ENCODE measurements around the gene NCOR2. TPM values are rescaled to one million over a fixed set of nuclear protein-coding genes. Genes with fewer than 3 reads are reported as not detected.

The NCOR2 gene
- total RNA-seq, 4 donors from 2014 or later: 72.1 to 460 (median 119) TPM

- Histone ChIP-seq H3K4me1 (peaks cover 41 to 78% (median 57%) of the 10 kb centered on the region in 4 donors), H3K9me3 (no peaks in the 10 kb centered on the region), H3K4me3 (no peak overlapping the region), H3K27ac (peak overlapping the region; percentile 68 to 77 (median 74)), H3K27me3 (no peaks in the 10 kb centered on the region), H3K36me3 (no peaks in the 10 kb centered on the region)
- in situ Hi-C loops (cut with MboI; ENCODE audit: low pct_ligation_motif_present in 1 of 4, low pct_unique_long_range_greater_than_20kb in 1 of 4, low sequenced_read_pairs in 3 of 4): no loop called here
- TF ChIP-seq POLR2AphosphoS5 (IDR thresholded peaks at IDR 0.05) (no peak), POLR2A (IDR thresholded peaks at IDR 0.05) (no peak), CTCF (IDR thresholded peaks at IDR 0.05) (no peak), EP300 (IDR thresholded peaks at IDR 0.05; ENCODE audit: low read depth) (no peak)
- WGBS, 2 donors (ENCODE audit: low coverage in 1 of 2): 59 to 60% methylated on average over 2 to 10 of the region's 11 CpGs
- intact Hi-C loops (cut with DNase I; ENCODE audit: low total_unique reads): loop anchor here (5.0 kb wide), 1 partner anchor 33 kb away; no protein-coding TSS in a partner anchor
- no peak for DNase-seq
These were observed 17.0 kb downstream of the NCOR2 start for GRCh38 chr12:124550123-124551089.

- peak overlapping the region; percentile 68 to 77 (median 74) for H3K27ac ChIP-seq
- intact Hi-C loops (cut with DNase I; ENCODE audit: low total_unique reads): loop anchor here (5.0 kb wide), 1 partner anchor 32 kb away; no protein-coding TSS in a partner anchor
These were observed 17.8 kb downstream of the NCOR2 start for GRCh38 chr12:124549629-124550028.

GRCh38 chr12:124548854-124549378 lies 18.5 kb downstream of the NCOR2 start:
- 37 to 72% methylated on average over 9 to 24 of the region's 24 CpGs for WGBS, 2 donors (ENCODE audit: low coverage in 1 of 2)
- TF ChIP-seq POLR2A (IDR thresholded peaks at IDR 0.05) (no peak), CTCF (IDR thresholded peaks at IDR 0.05) (no peak), POLR2AphosphoS5 (IDR thresholded peaks at IDR 0.05) (peak in 1 of 3 donors; percentile 48), EP300 (IDR thresholded peaks at IDR 0.05; ENCODE audit: low read depth) (no peak)
- DNase-seq: peak; percentile 36

More at GRCh38 chr12:124549629-124550028, 17.8 kb downstream of the NCOR2 start:
- H3K36me3 ChIP-seq: no peaks in the 10 kb centered on the region
- 20 to 90% methylated on average over 1 to 17 of the region's 17 CpGs for WGBS, 2 donors (ENCODE audit: low coverage in 1 of 2)
- no peaks in the 10 kb centered on the region for H3K9me3 ChIP-seq
- H3K4me3 ChIP-seq: no peak overlapping the region
- no peak for TF ChIP-seq POLR2AphosphoS5 (IDR thresholded peaks at IDR 0.05)
- TF ChIP-seq CTCF (IDR thresholded peaks at IDR 0.05): no peak
- no peak for TF ChIP-seq POLR2A (IDR thresholded peaks at IDR 0.05)
- no peak for TF ChIP-seq EP300 (IDR thresholded peaks at IDR 0.05; ENCODE audit: low read depth)
- in situ Hi-C loops (cut with MboI; ENCODE audit: low pct_ligation_motif_present in 1 of 4, low pct_unique_long_range_greater_than_20kb in 1 of 4, low sequenced_read_pairs in 3 of 4): no loop called here
- DNase-seq: no peak
- no peaks in the 10 kb centered on the region for H3K27me3 ChIP-seq
- H3K4me1 ChIP-seq: peaks cover 42 to 78% (median 57%) of the 10 kb centered on the region in 4 donors

GRCh38 chr12:124547626-124548025 lies 19.8 kb downstream of the NCOR2 start:
- intact Hi-C loops (cut with DNase I; ENCODE audit: low total_unique reads) (no loop called here), in situ Hi-C loops (cut with MboI; ENCODE audit: low pct_ligation_motif_present in 1 of 4, low pct_unique_long_range_greater_than_20kb in 1 of 4, low sequenced_read_pairs in 3 of 4) (no loop called here)
- peaks cover 53 to 87% (median 73%) of the 10 kb centered on the region in 4 donors for H3K4me1 ChIP-seq
- DNase-seq: no peak
- H3K9me3 ChIP-seq: no peaks in the 10 kb centered on the region
- H3K36me3 ChIP-seq: no peaks in the 10 kb centered on the region
- WGBS, 2 donors (ENCODE audit: low coverage in 1 of 2): 97% methylated on average over 3 of the region's 3 CpGs; no CpG with 5 or more reads in 1 of the 2 donors
- no peak overlapping the region for H3K4me3 ChIP-seq
- no peaks in the 10 kb centered on the region for H3K27me3 ChIP-seq
- H3K27ac ChIP-seq: peak overlapping the region in 1 of 4 donors; percentile 68
- TF ChIP-seq EP300 (IDR thresholded peaks at IDR 0.05; ENCODE audit: low read depth): no peak
- TF ChIP-seq CTCF (IDR thresholded peaks at IDR 0.05): no peak
- no peak for TF ChIP-seq POLR2AphosphoS5 (IDR thresholded peaks at IDR 0.05)
- no peak for TF ChIP-seq POLR2A (IDR thresholded peaks at IDR 0.05)

More at GRCh38 chr12:124548854-124549378, 18.5 kb downstream of the NCOR2 start:
- Histone ChIP-seq H3K9me3 (no peaks in the 10 kb centered on the region), H3K36me3 (no peaks in the 10 kb centered on the region), H3K27ac (peak overlapping the region; percentile 68 to 77 (median 74)), H3K4me1 (peaks cover 45 to 78% (median 61%) of the 10 kb centered on the region in 4 donors), H3K4me3 (no peak overlapping the region), H3K27me3 (no peaks in the 10 kb centered on the region)
- intact Hi-C loops (cut with DNase I; ENCODE audit: low total_unique reads) (no loop called here), in situ Hi-C loops (cut with MboI; ENCODE audit: low pct_ligation_motif_present in 1 of 4, low pct_unique_long_range_greater_than_20kb in 1 of 4, low sequenced_read_pairs in 3 of 4) (no loop called here)

Measured in transverse colon (tissue), 4 donors.